SK-N-SH treated with all-trans-retinoic acid at 6 μM for 48 hours (cell line): Measurements from ENCODE around the gene MRTFA.
A peak's percentile ranks its signal among the peaks of the same experiment; 100 is the strongest.

Source experiments
- ATAC-seq: fragments of 200-7000 bp; cut with Tn5 transposase; 3 replicates; pipeline ENCODE4 v1.9.1; 2020; ENCODE audit warnings: mild to moderate bottlenecking, moderate library complexity
- ARNTL ChIP-seq: fragments of 450-650 bp; formaldehyde crosslinking; IDR thresholded peaks from 2 replicates; pipeline ENCODE4 v1.5.0; 2020; ENCODE audit warnings: low read depth, mild to moderate bottlenecking, moderate library complexity, borderline replicate concordance
- BACH2 ChIP-seq: fragments of 250-450 bp; sonication (Bioruptor Pico); IDR thresholded peaks from 2 replicates; pipeline ENCODE4 v1.9.0; 2021; ENCODE audit warnings: mild to moderate bottlenecking, borderline replicate concordance
- CSDC2 ChIP-seq: fragments of 250-450 bp; sonication (Bioruptor Pico); IDR thresholded peaks from 2 replicates; pipeline ENCODE4 v1.5.0; 2020; ENCODE audit warnings: mild to moderate bottlenecking, moderate library complexity
- CSRNP3 ChIP-seq: fragments of 250-450 bp; sonication (Bioruptor Pico); IDR thresholded peaks from 2 replicates; pipeline ENCODE4 v1.5.1; 2021; ENCODE audit warnings: mild to moderate bottlenecking, moderate library complexity
- ESRRG ChIP-seq: fragments of 250-450 bp; sonication (Bioruptor Pico); IDR thresholded peaks from 2 replicates; pipeline ENCODE4 v1.6.1; 2021; ENCODE audit warnings: mild to moderate bottlenecking
- ISL1 ChIP-seq: fragments of 250-450 bp; sonication (Bioruptor Pico); IDR thresholded peaks from 2 replicates; pipeline ENCODE4 v2.1.2; 2022; ENCODE audit warnings: mild to moderate bottlenecking, moderate library complexity
- OSR1 ChIP-seq: fragments of 250-450 bp; sonication (Bioruptor Pico); IDR thresholded peaks from 2 replicates; pipeline ENCODE4 v1.8.0; 2022; ENCODE audit warnings: moderate library complexity, mild to moderate bottlenecking, inconsistent platforms
- POU6F1 ChIP-seq: fragments of 250-450 bp; sonication (Bioruptor Pico); IDR thresholded peaks from 2 replicates; pipeline ENCODE4 v1.8.0; 2021; ENCODE audit warnings: low read depth, mild to moderate bottlenecking, moderate library complexity, borderline replicate concordance
- PPARA ChIP-seq: fragments of 250-450 bp; sonication (Bioruptor Pico); IDR thresholded peaks from 2 replicates; pipeline ENCODE4 v1.5.0; 2020; ENCODE audit warnings: mild to moderate bottlenecking, borderline replicate concordance
- SNAI2 ChIP-seq: fragments of 250-450 bp; sonication (Bioruptor Pico); IDR thresholded peaks from 2 replicates; pipeline ENCODE4 v1.5.0; 2020; ENCODE audit warnings: mild to moderate bottlenecking, moderate library complexity
- TCF4 ChIP-seq: fragments of 250-450 bp; sonication (Bioruptor Pico); IDR thresholded peaks from 2 replicates; pipeline ENCODE4 v1.8.0; 2021; ENCODE audit warnings: mild to moderate bottlenecking, moderate library complexity, borderline replicate concordance
- TOX ChIP-seq: fragments of 250-450 bp; sonication (Bioruptor Pico); IDR thresholded peaks from 2 replicates; pipeline ENCODE4 v1.8.0; 2021; ENCODE audit warnings: mild to moderate bottlenecking, moderate library complexity, borderline replicate concordance
- TSHZ2 ChIP-seq: fragments of 250-450 bp; sonication (Bioruptor Pico); IDR thresholded peaks from 2 replicates; pipeline ENCODE4 v1.5.0; 2020; ENCODE audit warnings: mild to moderate bottlenecking, moderate library complexity
- ZC3H10 ChIP-seq: fragments of 250-450 bp; sonication (Bioruptor Pico); IDR thresholded peaks from 2 replicates; pipeline ENCODE4 v1.5.1; 2021; ENCODE audit warnings: mild to moderate bottlenecking, moderate library complexity
- ZFP3 ChIP-seq: fragments of 250-450 bp; sonication (Bioruptor Pico); IDR thresholded peaks from 2 replicates; pipeline ENCODE4 v1.5.0; 2020; ENCODE audit warnings: mild to moderate bottlenecking, moderate library complexity
- ZFP30 ChIP-seq: fragments of 450-650 bp; formaldehyde crosslinking; IDR thresholded peaks from 2 replicates; pipeline ENCODE4 v1.5.0; 2022; ENCODE audit warnings: mild to moderate bottlenecking, moderate library complexity
- ZNF565 ChIP-seq: fragments of 450-650 bp; formaldehyde crosslinking; conservative IDR thresholded peaks from 2 replicates; pipeline ENCODE4 v1.5.0; 2020; ENCODE audit warnings: low read depth, mild to moderate bottlenecking, moderate library complexity
- ZNF70 ChIP-seq: fragments of 450-650 bp; formaldehyde crosslinking; IDR thresholded peaks from 2 replicates; pipeline ENCODE4 v1.5.0; 2020; ENCODE audit warnings: mild to moderate bottlenecking, moderate library complexity
- ZNF8 ChIP-seq: fragments of 450-650 bp; formaldehyde crosslinking; IDR thresholded peaks from 2 replicates; pipeline ENCODE4 v1.5.0; 2020; ENCODE audit warnings: mild to moderate bottlenecking, moderate library complexity
- TF ChIP-seq, protein P1 (sequence below): fragments of 250-450 bp; sonication (Bioruptor Pico); IDR thresholded peaks from 2 replicates; pipeline ENCODE4 v1.8.0; 2020; ENCODE audit warnings: mild to moderate bottlenecking, moderate library complexity, borderline replicate concordance
- TF ChIP-seq, protein P2 (sequence below): fragments of 250-450 bp; sonication (Bioruptor Pico); IDR thresholded peaks from 2 replicates; pipeline ENCODE4 v1.5.1; 2020; ENCODE audit warnings: low read depth, mild to moderate bottlenecking, moderate library complexity

Gene MRTFA

DNA sequence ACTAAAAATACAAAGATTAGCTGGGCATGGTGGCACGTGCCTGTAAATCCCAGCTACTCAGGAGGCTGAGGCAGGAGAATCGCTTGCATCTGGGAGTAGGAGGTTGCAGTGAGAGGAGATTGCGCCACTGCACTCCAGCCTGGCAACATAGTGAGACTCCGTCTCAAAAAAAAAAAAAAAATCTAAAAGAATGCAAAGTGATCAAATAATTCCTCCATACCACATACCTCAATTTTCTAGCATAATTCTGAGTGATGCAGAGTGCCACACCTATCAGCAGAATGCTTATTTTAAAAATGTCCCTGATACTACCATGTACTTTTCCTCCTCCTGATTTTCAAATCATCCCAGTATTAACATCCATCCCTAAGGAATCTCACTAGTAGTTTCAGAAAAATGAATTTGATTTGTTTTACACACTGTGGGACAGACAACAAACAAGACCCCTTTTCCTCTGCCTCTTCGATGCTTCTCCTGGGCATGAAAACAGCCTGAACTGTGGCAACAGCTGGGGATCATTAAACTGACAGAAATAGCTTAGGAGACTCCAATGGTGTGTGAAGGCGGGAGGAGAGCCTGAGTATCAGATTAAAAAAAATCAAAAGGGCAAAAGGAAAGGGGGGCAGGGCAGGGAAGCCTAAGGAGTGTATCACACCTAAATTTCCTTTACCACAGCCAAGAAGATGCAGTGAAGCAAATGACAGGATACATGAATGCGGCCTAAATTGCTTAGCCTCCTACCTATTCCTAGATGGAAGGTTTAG, 151.4 kb downstream of the MRTFA start:
- TF ChIP-seq ISL1 (CRISPR knock-in tag): no peak
- TF ChIP-seq ARNTL: no peak
- TF ChIP-seq ESRRG (CRISPR knock-in tag): no peak
- TF ChIP-seq ZC3H10 (CRISPR knock-in tag): no peak
- no peak for TF ChIP-seq ZNF8 (CRISPR knock-in tag)
- no peak for TF ChIP-seq ZNF70 (CRISPR knock-in tag)
- TF ChIP-seq POU6F1 (CRISPR knock-in tag): no peak
- TF ChIP-seq TCF4 (CRISPR knock-in tag): no peak
- no peak for TF ChIP-seq OSR1
- no peak for TF ChIP-seq ZFP3 (CRISPR knock-in tag)
- no peak for TF ChIP-seq TOX (CRISPR knock-in tag)
- TF ChIP-seq BACH2: no peak
- no peak for TF ChIP-seq TSHZ2
- no peak for TF ChIP-seq CSRNP3 (CRISPR knock-in tag)
- no peak for TF ChIP-seq PPARA (CRISPR knock-in tag)
- no peak for TF ChIP-seq ZFP30
- TF ChIP-seq, protein P1, sequence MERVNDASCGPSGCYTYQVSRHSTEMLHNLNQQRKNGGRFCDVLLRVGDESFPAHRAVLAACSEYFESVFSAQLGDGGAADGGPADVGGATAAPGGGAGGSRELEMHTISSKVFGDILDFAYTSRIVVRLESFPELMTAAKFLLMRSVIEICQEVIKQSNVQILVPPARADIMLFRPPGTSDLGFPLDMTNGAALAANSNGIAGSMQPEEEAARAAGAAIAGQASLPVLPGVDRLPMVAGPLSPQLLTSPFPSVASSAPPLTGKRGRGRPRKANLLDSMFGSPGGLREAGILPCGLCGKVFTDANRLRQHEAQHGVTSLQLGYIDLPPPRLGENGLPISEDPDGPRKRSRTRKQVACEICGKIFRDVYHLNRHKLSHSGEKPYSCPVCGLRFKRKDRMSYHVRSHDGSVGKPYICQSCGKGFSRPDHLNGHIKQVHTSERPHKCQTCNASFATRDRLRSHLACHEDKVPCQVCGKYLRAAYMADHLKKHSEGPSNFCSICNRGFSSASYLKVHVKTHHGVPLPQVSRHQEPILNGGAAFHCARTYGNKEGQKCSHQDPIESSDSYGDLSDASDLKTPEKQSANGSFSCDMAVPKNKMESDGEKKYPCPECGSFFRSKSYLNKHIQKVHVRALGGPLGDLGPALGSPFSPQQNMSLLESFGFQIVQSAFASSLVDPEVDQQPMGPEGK: no peak
- TF ChIP-seq, protein P2, sequence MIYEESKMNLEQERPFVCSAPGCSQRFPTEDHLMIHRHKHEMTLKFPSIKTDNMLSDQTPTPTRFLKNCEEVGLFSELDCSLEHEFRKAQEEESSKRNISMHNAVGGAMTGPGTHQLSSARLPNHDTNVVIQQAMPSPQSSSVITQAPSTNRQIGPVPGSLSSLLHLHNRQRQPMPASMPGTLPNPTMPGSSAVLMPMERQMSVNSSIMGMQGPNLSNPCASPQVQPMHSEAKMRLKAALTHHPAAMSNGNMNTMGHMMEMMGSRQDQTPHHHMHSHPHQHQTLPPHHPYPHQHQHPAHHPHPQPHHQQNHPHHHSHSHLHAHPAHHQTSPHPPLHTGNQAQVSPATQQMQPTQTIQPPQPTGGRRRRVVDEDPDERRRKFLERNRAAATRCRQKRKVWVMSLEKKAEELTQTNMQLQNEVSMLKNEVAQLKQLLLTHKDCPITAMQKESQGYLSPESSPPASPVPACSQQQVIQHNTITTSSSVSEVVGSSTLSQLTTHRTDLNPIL (CRISPR knock-in tag): no peak
- TF ChIP-seq CSDC2 (CRISPR knock-in tag): no peak
- TF ChIP-seq SNAI2 (CRISPR knock-in tag): no peak

GRCh38 chr22:40482886-40483285, 153.6 kb downstream of the MRTFA start:
- no peak for ATAC-seq
- TF ChIP-seq PPARA (CRISPR knock-in tag) (no peak), OSR1 (no peak), TCF4 (CRISPR knock-in tag) (no peak), ZC3H10 (CRISPR knock-in tag) (no peak), ZNF565 (CRISPR knock-in tag) (no peak), SNAI2 (CRISPR knock-in tag) (no peak)

More for the DNA sequence above, 151.4 kb downstream of the MRTFA start:
- peak; percentile 76 for ATAC-seq

- ATAC-seq: no peak
- TF ChIP-seq OSR1 (no peak), TOX (CRISPR knock-in tag) (no peak)
These were observed 154.1 kb downstream of the MRTFA start for GRCh38 chr22:40482391-40482790.
